HEK293 (cell line): Measurements from ENCODE around the gene ZBTB20.

ENCODE experiments used
- BCL11A ChIP-seq: fragments of 450-650 bp; formaldehyde crosslinking; IDR thresholded peaks from 2 replicates; pipeline ENCODE4 v1.5.1; 2016; ENCODE audit warnings: low read depth, missing biosample characterization, missing genetic modification characterization
- REPIN1 ChIP-seq: fragments of 450-650 bp; formaldehyde crosslinking; IDR thresholded peaks from 2 replicates; pipeline ENCODE4 v1.5.1; 2017; ENCODE audit warnings: missing biosample characterization, missing genetic modification characterization, low read depth
- REST ChIP-seq: fragments of 450-650 bp; formaldehyde crosslinking; IDR thresholded peaks from 2 replicates; pipeline ENCODE4 v1.5.1; 2016; ENCODE audit warnings: missing biosample characterization, missing genetic modification characterization
- YY1 ChIP-seq: fragments of 450-650 bp; formaldehyde crosslinking; IDR thresholded peaks from 2 replicates; pipeline ENCODE4 v1.5.1; 2018; ENCODE audit warnings: missing biosample characterization, missing genetic modification characterization
- ZEB2 ChIP-seq: fragments of 450-650 bp; formaldehyde crosslinking; IDR thresholded peaks from 2 replicates; pipeline ENCODE4 v1.5.1; 2016; ENCODE audit warnings: missing biosample characterization, missing genetic modification characterization
- ZNF138 ChIP-seq: fragments of 450-650 bp; formaldehyde crosslinking; IDR thresholded peaks from 2 replicates; pipeline ENCODE4 v1.5.1; 2016; ENCODE audit warnings: missing biosample characterization, missing genetic modification characterization, borderline replicate concordance
- ZNF23 ChIP-seq: fragments of 450-650 bp; formaldehyde crosslinking; IDR thresholded peaks from 2 replicates; pipeline ENCODE4 v1.5.1; 2016; ENCODE audit warnings: missing biosample characterization, missing genetic modification characterization, borderline replicate concordance
- ZNF274 ChIP-seq, 2 experiments: fragments of 200-500 bp in 1 of 2; fragments of 450-650 bp in 1 of 2; sonication (Bioruptor generic) in 1 of 2; formaldehyde crosslinking in 1 of 2; IDR thresholded peaks; 2 replicates each; pipeline versions ENCODE4 v1.5.1 to v1.6.1; 2014 to 2016; ENCODE audit warnings: borderline replicate concordance in 1 of 2, inconsistent platforms in 1 of 2, low read length in 1 of 2, missing biosample characterization in 1 of 2, missing genetic modification characterization in 1 of 2
- ZNF394 ChIP-seq: fragments of 450-650 bp; formaldehyde crosslinking; IDR thresholded peaks from 2 replicates; pipeline ENCODE4 v1.5.1; 2016; ENCODE audit warnings: missing biosample characterization, missing genetic modification characterization, mild to moderate bottlenecking, moderate library complexity, borderline replicate concordance
- ZNF660 ChIP-seq: fragments of 450-650 bp; IDR thresholded peaks from 2 replicates; pipeline ENCODE4 v1.5.1; 2018; ENCODE audit warnings: missing biosample characterization, mild to moderate bottlenecking, missing genetic modification characterization
- TF ChIP-seq, protein P1 (sequence below): fragments of 450-650 bp; formaldehyde crosslinking; IDR thresholded peaks from 2 replicates; pipeline ENCODE4 v1.5.1; 2016; ENCODE audit warnings: missing biosample characterization, missing genetic modification characterization
- TF ChIP-seq, protein P2 (sequence below): fragments of 450-650 bp; formaldehyde crosslinking; IDR thresholded peaks from 2 replicates; pipeline ENCODE4 v1.5.1; 2016; ENCODE audit warnings: missing biosample characterization, missing genetic modification characterization
- TF ChIP-seq, protein P3 (sequence below): fragments of 450-650 bp; formaldehyde crosslinking; IDR thresholded peaks from 2 replicates; pipeline ENCODE4 v1.5.1; 2016; ENCODE audit warnings: missing biosample characterization, missing genetic modification characterization, borderline replicate concordance

DNA sequence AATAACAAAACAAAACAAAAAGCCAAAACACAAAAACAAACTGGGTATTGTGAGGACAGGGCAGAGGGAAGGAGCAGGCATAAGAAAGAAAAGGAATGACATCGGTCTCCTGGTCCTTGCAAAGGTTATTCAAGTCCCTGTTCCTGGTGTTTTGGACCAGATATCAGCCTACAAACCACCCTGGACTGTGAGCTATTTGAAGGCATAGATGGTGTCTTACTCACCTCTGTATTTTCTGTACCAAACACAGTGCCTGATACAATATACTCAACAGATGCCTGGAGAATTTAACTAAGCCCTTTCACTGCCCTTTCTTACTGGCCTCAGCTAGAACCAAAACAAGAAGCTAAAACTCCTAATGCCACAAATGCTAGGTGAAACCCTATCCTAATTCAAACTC lies 656.3 kb downstream of the ZBTB20 start:
- TF ChIP-seq, protein P1, sequence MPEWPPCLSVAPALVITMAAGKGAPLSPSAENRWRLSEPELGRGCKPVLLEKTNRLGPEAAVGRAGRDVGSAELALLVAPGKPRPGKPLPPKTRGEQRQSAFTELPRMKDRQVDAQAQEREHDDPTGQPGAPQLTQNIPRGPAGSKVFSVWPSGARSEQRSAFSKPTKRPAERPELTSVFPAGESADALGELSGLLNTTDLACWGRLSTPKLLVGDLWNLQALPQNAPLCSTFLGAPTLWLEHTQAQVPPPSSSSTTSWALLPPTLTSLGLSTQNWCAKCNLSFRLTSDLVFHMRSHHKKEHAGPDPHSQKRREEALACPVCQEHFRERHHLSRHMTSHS = no peak
- TF ChIP-seq ZNF660 (tag by site-specific recombination) (no peak), ZNF23 (tag by site-specific recombination) (no peak), ZNF274 (IDR thresholded peaks at IDR 0.05; ENCODE audit: low read length) (no peak), ZNF274 (tag by site-specific recombination; IDR thresholded peaks at IDR 0.05; ENCODE audit: borderline replicate concordance) (no peak), ZNF138 (tag by site-specific recombination) (no peak), BCL11A (no peak), YY1 (tag by site-specific recombination) (no peak), ZEB2 (tag by site-specific recombination) (no peak), REST (tag by site-specific recombination) (no peak), ZNF394 (no peak), REPIN1 (tag by site-specific recombination) (no peak)
- TF ChIP-seq, protein P2, sequence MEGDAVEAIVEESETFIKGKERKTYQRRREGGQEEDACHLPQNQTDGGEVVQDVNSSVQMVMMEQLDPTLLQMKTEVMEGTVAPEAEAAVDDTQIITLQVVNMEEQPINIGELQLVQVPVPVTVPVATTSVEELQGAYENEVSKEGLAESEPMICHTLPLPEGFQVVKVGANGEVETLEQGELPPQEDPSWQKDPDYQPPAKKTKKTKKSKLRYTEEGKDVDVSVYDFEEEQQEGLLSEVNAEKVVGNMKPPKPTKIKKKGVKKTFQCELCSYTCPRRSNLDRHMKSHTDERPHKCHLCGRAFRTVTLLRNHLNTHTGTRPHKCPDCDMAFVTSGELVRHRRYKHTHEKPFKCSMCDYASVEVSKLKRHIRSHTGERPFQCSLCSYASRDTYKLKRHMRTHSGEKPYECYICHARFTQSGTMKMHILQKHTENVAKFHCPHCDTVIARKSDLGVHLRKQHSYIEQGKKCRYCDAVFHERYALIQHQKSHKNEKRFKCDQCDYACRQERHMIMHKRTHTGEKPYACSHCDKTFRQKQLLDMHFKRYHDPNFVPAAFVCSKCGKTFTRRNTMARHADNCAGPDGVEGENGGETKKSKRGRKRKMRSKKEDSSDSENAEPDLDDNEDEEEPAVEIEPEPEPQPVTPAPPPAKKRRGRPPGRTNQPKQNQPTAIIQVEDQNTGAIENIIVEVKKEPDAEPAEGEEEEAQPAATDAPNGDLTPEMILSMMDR (tag by site-specific recombination) = no peak
- TF ChIP-seq, protein P3, sequence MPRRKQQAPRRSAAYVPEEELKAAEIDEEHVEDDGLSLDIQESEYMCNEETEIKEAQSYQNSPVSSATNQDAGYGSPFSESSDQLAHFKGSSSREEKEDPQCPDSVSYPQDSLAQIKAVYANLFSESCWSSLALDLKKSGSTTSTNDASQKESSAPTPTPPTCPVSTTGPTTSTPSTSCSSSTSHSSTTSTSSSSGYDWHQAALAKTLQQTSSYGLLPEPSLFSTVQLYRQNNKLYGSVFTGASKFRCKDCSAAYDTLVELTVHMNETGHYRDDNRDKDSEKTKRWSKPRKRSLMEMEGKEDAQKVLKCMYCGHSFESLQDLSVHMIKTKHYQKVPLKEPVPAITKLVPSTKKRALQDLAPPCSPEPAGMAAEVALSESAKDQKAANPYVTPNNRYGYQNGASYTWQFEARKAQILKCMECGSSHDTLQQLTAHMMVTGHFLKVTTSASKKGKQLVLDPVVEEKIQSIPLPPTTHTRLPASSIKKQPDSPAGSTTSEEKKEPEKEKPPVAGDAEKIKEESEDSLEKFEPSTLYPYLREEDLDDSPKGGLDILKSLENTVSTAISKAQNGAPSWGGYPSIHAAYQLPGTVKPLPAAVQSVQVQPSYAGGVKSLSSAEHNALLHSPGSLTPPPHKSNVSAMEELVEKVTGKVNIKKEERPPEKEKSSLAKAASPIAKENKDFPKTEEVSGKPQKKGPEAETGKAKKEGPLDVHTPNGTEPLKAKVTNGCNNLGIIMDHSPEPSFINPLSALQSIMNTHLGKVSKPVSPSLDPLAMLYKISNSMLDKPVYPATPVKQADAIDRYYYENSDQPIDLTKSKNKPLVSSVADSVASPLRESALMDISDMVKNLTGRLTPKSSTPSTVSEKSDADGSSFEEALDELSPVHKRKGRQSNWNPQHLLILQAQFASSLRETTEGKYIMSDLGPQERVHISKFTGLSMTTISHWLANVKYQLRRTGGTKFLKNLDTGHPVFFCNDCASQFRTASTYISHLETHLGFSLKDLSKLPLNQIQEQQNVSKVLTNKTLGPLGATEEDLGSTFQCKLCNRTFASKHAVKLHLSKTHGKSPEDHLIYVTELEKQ (tag by site-specific recombination) = no peak
